Spleen (tissue), 7 donors: ENCODE results near the gene ZNF148.

Experiments
- CTCF ChIP-seq, 11 experiments: fragments of 200-600 bp in 7 of 11; fragments of 450-650 bp in 4 of 11; sonication (generic) in 4 of 11; IDR thresholded peaks in 8 of 11; conservative IDR thresholded peaks in 3 of 11; 1 replicate in 7 of 11; 2 replicates in 4 of 11; pipeline versions ENCODE4 v1.4.0 to v1.8.0; 2016 to 2021; ENCODE audit warnings: antibody characterized with exemption in 11 of 11, inconsistent platforms in 4 of 11, mild to moderate bottlenecking in 1 of 11
- POLR2AphosphoS5 ChIP-seq, 3 donors: sonication (generic); formaldehyde crosslinking; IDR thresholded peaks; one replicate each; pipeline ENCODE4 v1.5.1; 2017; ENCODE audit warnings: antibody characterized with exemption in 3 of 3
- donor health status: DM: no; HTN: no; CAD: no; lungs with moderate emphysema.
- donor health status: DM: no; HTN: no; CAD: no.
- donor health status: DM: no; HTN: no; CAD: no.

- TF ChIP-seq CTCF (IDR thresholded peaks at IDR 0.05 in 8 of 11, conservative IDR thresholded peaks at IDR 0.05 in 3 of 11) (no peak), POLR2AphosphoS5 (IDR thresholded peaks at IDR 0.05) (no peak)
Observed at GRCh38 chr3:125332504-125332903, 42.6 kb downstream of the ZNF148 start.
